Measurements from ENCODE around the gene CABCOCO1.

CABCOCO1 gene

GRCh38 chr10:61758433-61758832 lies 95.7 kb downstream of the CABCOCO1 start:
- no peaks in the 10 kb centered on the region for H3K36me3 ChIP-seq (ENCODE audit: insufficient read depth, low read length)
- no peak overlapping the region for H3K4me3 ChIP-seq (ENCODE audit: low read length)
- 79% methylated on average over 2 of the region's 3 CpGs for WGBS
- peaks cover 28% of the 10 kb centered on the region for H3K4me1 ChIP-seq (ENCODE audit: insufficient read depth, low read length)
- no peaks in the 10 kb centered on the region for H3K9me3 ChIP-seq (ENCODE audit: insufficient read depth, low read depth, low read length)
- no peak overlapping the region for H3K9ac ChIP-seq (ENCODE audit: low read depth, low read length)
- no peak overlapping the region for H3K27ac ChIP-seq (ENCODE audit: low read depth, low read length)
- no peaks in the 10 kb centered on the region for H3K27me3 ChIP-seq (ENCODE audit: insufficient read depth, low read length)

GRCh38 chr10:61759751-61760150 lies 97.0 kb downstream of the CABCOCO1 start:
- H3K4me1 ChIP-seq (ENCODE audit: insufficient read depth, low read length) = peaks cover 16% of the 10 kb centered on the region
- H3K4me3 ChIP-seq (ENCODE audit: low read length) = no peak overlapping the region
- over 99% methylated on average over 4 of the region's 4 CpGs for WGBS
- H3K27ac ChIP-seq (ENCODE audit: low read depth, low read length) = no peak overlapping the region
- H3K36me3 ChIP-seq (ENCODE audit: insufficient read depth, low read length) = no peaks in the 10 kb centered on the region
- no peak overlapping the region for H3K9ac ChIP-seq (ENCODE audit: low read depth, low read length)
- H3K9me3 ChIP-seq (ENCODE audit: insufficient read depth, low read depth, low read length) = no peaks in the 10 kb centered on the region
- no peaks in the 10 kb centered on the region for H3K27me3 ChIP-seq (ENCODE audit: insufficient read depth, low read length)

DNA sequence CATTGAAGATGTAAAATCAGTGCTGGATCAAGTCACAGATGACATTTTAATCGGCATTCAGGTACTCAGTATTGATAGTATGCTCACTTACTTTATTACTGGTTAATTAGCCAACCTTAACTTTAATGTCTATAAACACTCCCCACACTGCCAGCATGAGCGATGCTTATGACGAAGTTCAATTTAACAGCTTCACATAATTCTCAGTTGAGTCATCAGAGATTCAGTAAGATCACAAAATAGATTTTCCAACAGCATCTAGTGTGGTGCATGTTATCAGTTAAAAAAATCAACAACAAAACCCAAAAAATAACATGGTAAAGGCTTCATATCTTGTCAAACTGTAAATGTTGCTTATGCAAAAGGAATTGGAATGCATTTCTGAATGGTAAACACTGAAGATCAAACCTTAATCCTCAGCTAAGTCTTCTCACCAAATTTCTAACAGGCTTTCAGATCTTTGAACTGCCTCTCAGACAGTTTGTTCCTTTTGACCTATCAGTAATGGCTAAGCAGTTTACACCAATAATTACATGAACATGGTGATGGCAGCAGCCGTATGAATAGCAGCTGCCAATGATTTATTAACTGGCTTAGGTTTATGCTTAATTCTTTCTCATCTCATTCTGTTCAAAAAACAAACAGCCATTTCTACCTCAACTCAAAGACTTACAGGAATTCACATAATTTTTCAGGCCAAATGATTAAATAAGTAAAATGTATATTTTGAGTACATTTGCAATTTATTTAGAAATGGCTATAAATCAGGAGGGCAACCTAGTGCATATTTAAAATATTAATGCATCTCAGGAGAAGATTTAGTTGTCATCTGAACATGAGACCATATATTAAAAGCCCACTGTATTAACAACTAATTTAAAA lies 98.5 kb downstream of the CABCOCO1 start:
- Histone ChIP-seq H3K27me3 (ENCODE audit: insufficient read depth, low read length) (no peaks in the 10 kb centered on the region), H3K4me1 (ENCODE audit: insufficient read depth, low read length) (peaks cover 7% of the 10 kb centered on the region; the same call in 1 of the 2 replicates), H3K27ac (ENCODE audit: low read depth, low read length) (no peak overlapping the region), H3K9me3 (ENCODE audit: insufficient read depth, low read depth, low read length) (no peaks in the 10 kb centered on the region), H3K36me3 (ENCODE audit: insufficient read depth, low read length) (no peaks in the 10 kb centered on the region), H3K4me3 (ENCODE audit: low read length) (no peak overlapping the region), H3K9ac (ENCODE audit: low read depth, low read length) (no peak overlapping the region)
- 92% methylated on average over 4 of the region's 4 CpGs for WGBS

DNA sequence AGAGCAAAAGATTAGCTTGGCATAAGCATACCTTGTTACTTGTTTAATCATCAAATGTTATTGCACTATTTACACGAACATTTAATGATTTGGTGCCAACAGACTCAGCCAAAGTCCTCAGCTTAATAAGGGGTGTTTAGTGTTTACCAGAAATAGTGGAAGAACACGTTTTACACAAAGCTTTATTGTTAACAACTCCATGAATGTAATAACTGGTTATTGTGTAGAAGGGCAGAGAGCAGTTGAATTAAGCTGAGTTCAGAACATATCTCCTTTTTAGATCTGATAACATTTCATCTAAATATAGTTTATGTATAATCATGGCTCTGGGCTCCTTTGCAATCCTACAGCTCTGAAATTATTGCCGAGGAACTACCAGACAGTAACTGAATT lies 99.1 kb downstream of the CABCOCO1 start:
- H3K27me3 ChIP-seq (ENCODE audit: insufficient read depth, low read length) = no peaks in the 10 kb centered on the region
- WGBS = 100% methylated on average over 2 of the region's 3 CpGs
- no peak overlapping the region for H3K4me3 ChIP-seq (ENCODE audit: low read length)
- no peak overlapping the region for H3K9ac ChIP-seq (ENCODE audit: low read depth, low read length)
- H3K4me1 ChIP-seq (ENCODE audit: insufficient read depth, low read length) = peaks cover 14% of the 10 kb centered on the region; the same call in 1 of the 2 replicates
- no peaks in the 10 kb centered on the region for H3K9me3 ChIP-seq (ENCODE audit: insufficient read depth, low read depth, low read length)
- no peaks in the 10 kb centered on the region for H3K36me3 ChIP-seq (ENCODE audit: insufficient read depth, low read length)
- H3K27ac ChIP-seq (ENCODE audit: low read depth, low read length) = no peak overlapping the region

DNA sequence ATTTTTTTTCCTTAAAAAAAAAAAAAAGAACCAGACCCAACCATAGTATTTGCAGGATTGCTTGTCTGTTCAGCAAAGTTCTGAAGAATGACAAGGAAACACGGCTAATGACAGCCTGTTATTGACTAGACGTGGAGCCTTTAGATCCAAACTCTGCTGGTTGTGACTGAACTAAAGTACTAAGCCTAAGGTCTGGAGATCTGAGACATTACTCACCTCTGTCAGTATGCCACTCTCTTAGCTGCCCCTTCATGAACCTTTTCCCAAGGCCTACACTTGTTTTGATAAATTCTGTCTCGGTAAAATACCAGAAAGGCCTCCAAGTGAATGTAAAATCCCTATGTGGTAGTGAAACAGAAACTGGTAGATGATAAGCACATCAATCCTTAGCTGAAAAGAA lies 101.0 kb downstream of the CABCOCO1 start:
- peaks cover 10% of the 10 kb centered on the region; the same call in 1 of the 2 replicates for H3K4me1 ChIP-seq (ENCODE audit: insufficient read depth, low read length)
- 96% methylated on average over 3 of the region's 3 CpGs for WGBS
- H3K27me3 ChIP-seq (ENCODE audit: insufficient read depth, low read length) = no peaks in the 10 kb centered on the region
- H3K4me3 ChIP-seq (ENCODE audit: low read length) = no peak overlapping the region
- no peaks in the 10 kb centered on the region for H3K9me3 ChIP-seq (ENCODE audit: insufficient read depth, low read depth, low read length)
- no peak overlapping the region for H3K27ac ChIP-seq (ENCODE audit: low read depth, low read length)
- no peaks in the 10 kb centered on the region for H3K36me3 ChIP-seq (ENCODE audit: insufficient read depth, low read length)
- H3K9ac ChIP-seq (ENCODE audit: low read depth, low read length) = no peak overlapping the region

DNA sequence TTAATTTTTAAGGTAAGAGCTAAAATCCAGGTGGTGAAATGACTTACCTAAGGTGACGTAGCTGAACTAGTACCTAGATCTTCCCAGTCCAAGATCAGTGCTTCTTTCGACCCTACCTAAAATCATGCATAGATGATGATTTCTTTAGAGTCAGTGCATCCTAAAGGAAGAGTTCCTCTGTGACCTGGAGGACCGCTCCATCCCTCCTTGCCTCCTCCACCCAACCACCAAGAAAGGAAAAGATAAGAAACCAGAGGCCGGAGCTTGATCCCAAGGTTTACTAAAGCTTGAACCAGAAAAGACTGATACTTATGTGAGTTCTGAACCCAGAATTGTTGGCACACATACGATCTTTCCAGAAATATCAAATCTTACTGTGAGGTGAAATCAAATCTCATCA lies 101.8 kb downstream of the CABCOCO1 start:
- Histone ChIP-seq H3K9me3 (ENCODE audit: insufficient read depth, low read depth, low read length) (no peaks in the 10 kb centered on the region), H3K27me3 (ENCODE audit: insufficient read depth, low read length) (no peaks in the 10 kb centered on the region), H3K9ac (ENCODE audit: low read depth, low read length) (no peak overlapping the region), H3K4me1 (ENCODE audit: insufficient read depth, low read length) (peaks cover 10% of the 10 kb centered on the region; the same call in 1 of the 2 replicates), H3K27ac (ENCODE audit: low read depth, low read length) (no peak overlapping the region), H3K4me3 (ENCODE audit: low read length) (no peak overlapping the region), H3K36me3 (ENCODE audit: insufficient read depth, low read length) (no peaks in the 10 kb centered on the region)
- 85% methylated on average over 5 of the region's 5 CpGs for WGBS

GRCh38 chr10:61765176-61766087 lies 102.7 kb downstream of the CABCOCO1 start:
- Histone ChIP-seq H3K9me3 (ENCODE audit: insufficient read depth, low read depth, low read length) (no peaks in the 10 kb centered on the region), H3K4me3 (ENCODE audit: low read length) (no peak overlapping the region), H3K9ac (ENCODE audit: low read depth, low read length) (no peak overlapping the region), H3K36me3 (ENCODE audit: insufficient read depth, low read length) (no peaks in the 10 kb centered on the region), H3K27ac (ENCODE audit: low read depth, low read length) (no peak overlapping the region), H3K4me1 (ENCODE audit: insufficient read depth, low read length) (peaks cover 10% of the 10 kb centered on the region; the same call in 1 of the 2 replicates), H3K27me3 (ENCODE audit: insufficient read depth, low read length) (no peaks in the 10 kb centered on the region)
- 83% methylated on average over 9 of the region's 9 CpGs for WGBS

GRCh38 chr10:61766927-61767326 lies 104.2 kb downstream of the CABCOCO1 start:
- Histone ChIP-seq H3K9ac (ENCODE audit: low read depth, low read length) (no peak overlapping the region), H3K36me3 (ENCODE audit: insufficient read depth, low read length) (no peaks in the 10 kb centered on the region), H3K9me3 (ENCODE audit: insufficient read depth, low read depth, low read length) (no peaks in the 10 kb centered on the region), H3K4me3 (ENCODE audit: low read length) (no peak overlapping the region), H3K4me1 (ENCODE audit: insufficient read depth, low read length) (peaks cover 10% of the 10 kb centered on the region; the same call in 1 of the 2 replicates), H3K27me3 (ENCODE audit: insufficient read depth, low read length) (no peaks in the 10 kb centered on the region), H3K27ac (ENCODE audit: low read depth, low read length) (no peak overlapping the region)
- WGBS = 33% methylated on average over 1 of the region's 1 CpG

DNA sequence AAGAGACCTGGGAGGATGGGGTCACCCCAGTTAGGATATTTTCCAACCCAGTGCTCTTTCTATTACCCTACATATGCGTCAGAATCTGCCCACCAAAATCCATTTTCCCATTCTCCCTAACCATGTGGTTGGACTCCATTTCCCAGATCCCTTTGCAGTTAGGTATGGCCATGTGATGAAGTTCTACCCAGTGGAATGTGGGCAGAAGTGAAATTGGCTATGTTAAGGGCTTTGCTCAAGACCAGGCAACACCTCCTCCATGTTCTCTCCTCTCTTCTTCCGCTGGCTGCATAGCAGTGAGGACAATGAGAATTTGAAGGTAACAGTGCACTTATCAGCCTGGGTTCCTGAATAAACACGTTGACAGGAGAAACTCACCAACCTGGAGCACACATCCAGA lies 111.3 kb downstream of the CABCOCO1 start:
- Histone ChIP-seq H3K27ac (ENCODE audit: low read depth, low read length) (no peak overlapping the region), H3K27me3 (ENCODE audit: insufficient read depth, low read length) (no peaks in the 10 kb centered on the region), H3K9me3 (ENCODE audit: insufficient read depth, low read depth, low read length) (no peaks in the 10 kb centered on the region), H3K36me3 (ENCODE audit: insufficient read depth, low read length) (no peaks in the 10 kb centered on the region), H3K4me1 (ENCODE audit: insufficient read depth, low read length) (no peaks in the 10 kb centered on the region), H3K4me3 (ENCODE audit: low read length) (no peak overlapping the region), H3K9ac (ENCODE audit: low read depth, low read length) (no peak overlapping the region)
- 89% methylated on average over 3 of the region's 3 CpGs for WGBS

DNA sequence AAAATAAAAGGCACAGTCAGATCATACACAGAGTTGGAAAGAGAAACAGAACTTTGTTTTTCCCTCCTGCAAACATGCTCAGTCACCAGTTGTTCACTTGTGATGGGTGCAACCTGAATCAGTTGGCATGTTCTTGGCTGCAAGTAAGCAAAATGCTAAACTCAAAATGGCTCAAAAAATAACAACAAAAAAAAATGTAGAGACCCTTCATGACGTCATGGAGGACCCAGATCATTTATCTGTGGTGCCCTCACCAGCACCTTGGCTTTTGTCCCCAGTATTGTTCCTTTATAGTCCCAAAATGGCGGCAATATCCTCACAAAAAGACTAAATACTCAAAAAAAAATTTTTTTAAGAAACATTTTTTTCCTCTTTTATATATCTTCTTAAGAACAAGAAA lies 112.4 kb downstream of the CABCOCO1 start:
- Histone ChIP-seq H3K27me3 (ENCODE audit: insufficient read depth, low read length) (no peaks in the 10 kb centered on the region), H3K4me1 (ENCODE audit: insufficient read depth, low read length) (no peaks in the 10 kb centered on the region), H3K36me3 (ENCODE audit: insufficient read depth, low read length) (no peaks in the 10 kb centered on the region), H3K4me3 (ENCODE audit: low read length) (no peak overlapping the region), H3K27ac (ENCODE audit: low read depth, low read length) (no peak overlapping the region), H3K9ac (ENCODE audit: low read depth, low read length) (no peak overlapping the region), H3K9me3 (ENCODE audit: insufficient read depth, low read depth, low read length) (no peaks in the 10 kb centered on the region)
- 68% methylated on average over 2 of the region's 2 CpGs for WGBS

- no peak overlapping the region for H3K4me3 ChIP-seq (ENCODE audit: low read length)
- no peaks in the 10 kb centered on the region for H3K27me3 ChIP-seq (ENCODE audit: insufficient read depth, low read length)
- 81% methylated on average over 7 of the region's 7 CpGs for WGBS
- no peak overlapping the region for H3K27ac ChIP-seq (ENCODE audit: low read depth, low read length)
- no peaks in the 10 kb centered on the region for H3K4me1 ChIP-seq (ENCODE audit: insufficient read depth, low read length)
- H3K36me3 ChIP-seq (ENCODE audit: insufficient read depth, low read length) = no peaks in the 10 kb centered on the region
- H3K9me3 ChIP-seq (ENCODE audit: insufficient read depth, low read depth, low read length) = no peaks in the 10 kb centered on the region
- no peak overlapping the region for H3K9ac ChIP-seq (ENCODE audit: low read depth, low read length)
Measured at GRCh38 chr10:61776615-61777266, 114.0 kb downstream of the CABCOCO1 start.

All from HUES64 (cell line).